GM19372 (cell line): ENCODE measurements around the gene GRAMD2B.
A peak's percentile ranks its signal among the peaks of the same experiment; 100 is the strongest.
"Not testable (repeated sequence)": the region's sequence is repeated elsewhere in the genome, so short reads cannot be mapped to it uniquely, and the experiment has no call there.

ENCODE experiments used
- ATAC-seq: cut with Tn5 transposase; IDR thresholded peaks from one replicate; pipeline ENCODE4 v1.9.1; 2021; ENCODE audit warnings: mild to moderate bottlenecking, low read depth, moderate library complexity; ENCODE audit not compliant: unreplicated experiment

Gene GRAMD2B

DNA sequence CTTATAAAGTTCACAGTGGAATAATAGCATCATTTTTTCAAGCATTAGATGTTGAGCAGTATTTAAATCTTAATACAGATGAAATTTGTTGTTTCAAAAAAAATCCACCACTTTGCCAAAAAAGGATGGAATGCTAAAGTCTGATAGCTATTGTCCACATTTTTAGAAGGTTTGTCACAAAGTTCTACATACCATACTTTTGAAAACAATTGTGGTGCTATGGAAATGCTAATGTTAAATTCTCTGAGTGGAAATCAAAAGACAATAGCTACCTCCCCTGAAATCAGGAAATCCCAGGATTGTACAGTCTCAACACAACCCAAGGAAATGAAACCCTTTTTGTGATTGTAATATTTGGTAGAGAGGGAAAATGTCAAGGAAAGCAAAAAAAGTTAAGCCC, 19.3 kb upstream of the GRAMD2B start:
- ATAC-seq: no peak

DNA sequence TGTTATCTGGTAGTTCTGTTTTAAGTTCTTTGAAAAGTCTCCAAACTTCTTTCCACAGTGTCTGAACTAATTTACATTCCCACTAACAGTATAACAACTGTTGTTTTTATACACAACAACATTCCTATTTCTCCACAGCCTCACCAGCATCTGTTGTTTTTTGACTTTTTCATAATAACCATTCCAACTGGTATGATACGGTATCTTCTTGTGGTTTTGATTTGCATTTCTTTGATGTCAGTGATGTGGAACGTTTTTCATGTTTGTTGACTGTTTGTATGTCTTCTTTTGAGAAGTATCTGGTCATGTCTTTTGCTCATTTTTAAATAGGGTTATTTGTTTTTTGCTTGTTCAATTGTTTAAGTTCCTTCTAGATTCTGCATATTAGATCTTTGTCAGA, 12.6 kb upstream of the GRAMD2B start:
- no peak for ATAC-seq

DNA sequence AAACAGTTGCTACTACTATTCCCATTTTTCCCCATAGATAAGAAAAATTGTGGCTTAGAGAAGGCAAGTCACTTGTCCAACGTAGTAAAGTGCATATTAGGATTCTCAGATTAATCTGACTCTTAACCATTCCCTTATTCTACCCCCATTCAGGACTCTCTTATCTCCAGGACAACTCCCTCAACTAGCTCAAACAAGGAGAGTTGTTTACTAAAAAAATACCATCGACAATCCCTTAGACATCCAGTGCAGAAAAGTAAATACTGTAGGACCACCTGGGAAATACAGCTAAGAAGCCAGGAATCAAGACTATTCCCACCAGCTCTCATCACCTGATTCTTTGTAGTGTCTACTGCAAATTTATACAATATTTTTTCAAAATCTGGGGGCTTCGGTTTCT, 9.4 kb upstream of the GRAMD2B start:
- no peak for ATAC-seq

DNA sequence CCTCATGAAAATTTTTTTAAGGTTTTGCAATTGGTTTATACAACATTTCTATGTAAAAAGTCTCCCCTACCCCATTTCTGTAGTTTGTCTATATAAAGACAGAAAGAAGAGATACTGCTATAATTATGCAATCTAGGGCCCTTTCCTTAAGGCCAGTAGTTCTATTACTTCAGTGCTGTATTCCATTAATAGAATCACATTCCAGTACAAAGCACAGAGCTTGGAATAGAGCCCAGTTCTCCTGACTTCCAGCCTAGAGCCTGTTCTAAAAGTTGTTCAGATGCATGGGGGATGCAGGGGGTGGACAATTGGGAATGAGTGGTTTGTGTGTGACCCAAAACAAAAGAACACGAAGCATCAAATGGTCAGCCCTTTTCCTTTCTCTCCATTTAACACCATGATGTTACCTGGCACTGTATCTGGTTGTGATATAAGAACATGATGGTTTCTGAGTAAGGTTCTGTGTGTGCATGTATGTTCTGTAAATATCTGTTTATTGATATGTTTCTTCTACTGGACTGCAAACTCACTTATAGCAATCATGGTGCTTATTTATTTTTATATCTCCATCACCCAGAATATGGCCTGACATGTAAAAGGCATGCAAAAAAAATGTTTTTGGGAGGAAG, 8.2 kb upstream of the GRAMD2B start:
- no peak for ATAC-seq

DNA sequence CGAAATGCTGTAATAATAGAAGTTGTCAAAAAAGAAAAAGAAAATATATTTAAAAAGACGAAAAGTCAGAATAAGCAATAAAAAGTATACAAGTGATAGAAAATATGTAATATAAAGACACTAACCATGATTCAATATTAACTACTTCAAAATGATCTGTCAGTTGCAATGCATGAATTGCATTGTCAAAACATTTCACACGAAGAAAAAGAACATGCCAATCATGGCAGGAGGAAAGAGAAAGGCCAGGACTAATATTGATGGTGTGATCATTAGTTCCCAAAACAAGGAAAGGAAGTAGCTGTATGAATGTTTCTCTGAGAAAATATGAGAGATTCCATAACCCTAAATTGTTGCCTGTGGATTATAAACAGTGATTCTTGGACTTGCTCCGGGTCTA, 7.4 kb upstream of the GRAMD2B start:
- ATAC-seq: no peak

DNA sequence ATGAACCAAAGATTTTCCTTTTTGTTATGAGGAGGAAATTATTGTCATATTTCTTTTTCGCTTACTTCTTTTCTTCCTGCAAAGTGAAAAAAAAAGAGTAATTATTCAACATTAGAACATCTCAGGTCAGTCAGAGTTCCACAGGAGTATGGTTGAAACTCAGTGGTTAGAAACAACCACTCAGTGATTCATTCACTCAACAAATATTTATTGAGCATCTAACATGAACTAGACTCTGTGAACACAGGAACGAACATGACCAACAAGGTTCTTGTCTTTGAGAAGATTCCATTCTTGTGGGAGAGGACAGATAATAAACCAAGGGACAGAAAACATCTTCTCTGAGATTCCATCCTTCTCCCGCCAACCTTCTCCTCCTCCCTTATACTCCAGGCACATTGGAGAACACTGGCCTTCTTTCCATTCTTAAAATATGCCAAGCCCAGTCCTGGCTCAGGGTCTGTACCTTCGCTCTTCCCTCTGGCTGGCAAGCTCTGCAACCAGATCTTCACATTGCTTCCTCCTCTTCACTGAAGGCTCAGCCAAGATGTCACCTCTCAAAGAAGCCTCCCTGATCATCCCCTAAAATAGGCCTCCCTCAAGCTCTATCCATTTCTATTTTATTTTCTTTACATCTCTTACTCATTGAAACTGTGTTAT, 6.8 kb upstream of the GRAMD2B start:
- ATAC-seq: no peak

DNA sequence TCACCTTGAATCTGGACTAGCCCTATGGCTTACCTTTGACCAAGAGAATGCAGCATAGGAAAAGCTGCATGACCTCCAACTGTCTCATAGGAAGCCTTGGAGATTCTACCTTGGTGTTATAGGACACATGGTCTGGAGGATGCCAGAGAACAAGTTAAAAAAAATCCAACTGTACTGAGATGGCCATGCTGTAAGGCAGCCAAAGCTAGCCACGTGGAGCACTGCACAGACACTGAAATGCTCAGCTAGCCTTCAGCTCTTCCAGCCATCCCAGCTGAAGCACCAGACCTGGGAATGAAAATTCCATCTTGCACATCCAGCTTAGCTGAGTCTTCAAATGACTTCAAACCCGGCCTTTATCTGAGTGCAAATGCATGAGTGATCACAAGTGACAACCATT, 6.0 kb upstream of the GRAMD2B start:
- no peak for ATAC-seq

DNA sequence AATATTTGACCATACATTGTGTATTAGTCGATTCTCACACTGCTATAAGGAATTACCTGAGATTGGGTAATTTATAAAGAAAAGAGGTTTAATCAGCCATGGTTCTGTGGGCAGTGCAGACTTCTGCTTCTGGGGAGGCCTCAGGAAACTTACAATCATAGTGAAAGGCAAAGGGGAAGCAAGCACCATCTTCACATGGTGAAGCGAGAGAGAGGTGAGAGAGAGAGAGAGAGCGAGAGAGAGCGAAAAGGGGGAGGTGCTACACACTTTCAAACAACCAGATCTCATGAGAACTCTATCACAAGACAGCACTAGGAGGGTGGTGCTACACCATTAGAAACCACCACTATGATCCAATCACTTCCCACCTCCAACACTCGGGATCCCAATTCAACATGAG, 4.1 kb upstream of the GRAMD2B start:
- ATAC-seq: no peak

DNA sequence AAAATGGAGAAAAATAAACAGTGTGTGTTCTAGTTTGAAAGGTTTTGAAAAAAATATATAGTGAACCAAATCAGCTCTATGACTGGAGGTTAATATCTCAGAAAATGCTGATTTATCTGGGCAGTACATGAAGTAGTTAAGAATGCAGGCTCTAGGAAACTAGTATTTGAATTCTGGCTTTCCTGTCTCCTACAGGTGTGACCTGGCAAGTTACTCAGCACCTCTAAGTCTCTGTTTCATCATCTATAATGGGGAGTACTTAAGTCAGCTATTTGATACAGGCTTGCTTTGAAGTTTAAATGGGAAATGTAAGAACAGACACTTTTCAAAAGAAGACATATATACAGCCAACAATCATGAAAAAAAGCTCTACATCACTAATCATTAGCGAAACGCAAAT, 5.2 kb downstream of the GRAMD2B start:
- no peak for ATAC-seq

DNA sequence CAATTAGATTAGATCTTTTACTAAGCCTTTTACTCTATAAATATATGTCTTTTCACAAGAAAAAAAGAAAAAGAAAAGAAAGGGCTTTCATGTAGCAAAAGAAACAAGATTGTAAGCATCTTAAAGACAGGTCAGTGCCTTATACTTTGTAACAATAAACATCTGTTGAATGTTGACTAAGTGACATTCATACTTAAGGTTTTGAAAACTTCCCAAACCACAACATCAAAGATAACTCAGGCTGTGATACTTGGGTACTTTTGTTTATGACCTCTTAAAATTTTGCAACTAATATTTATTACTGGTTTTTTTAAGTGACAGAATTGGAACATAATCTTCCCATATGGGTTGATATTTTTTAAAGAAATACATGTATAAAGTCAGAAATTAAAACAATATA, 7.4 kb downstream of the GRAMD2B start:
- no peak for ATAC-seq

DNA sequence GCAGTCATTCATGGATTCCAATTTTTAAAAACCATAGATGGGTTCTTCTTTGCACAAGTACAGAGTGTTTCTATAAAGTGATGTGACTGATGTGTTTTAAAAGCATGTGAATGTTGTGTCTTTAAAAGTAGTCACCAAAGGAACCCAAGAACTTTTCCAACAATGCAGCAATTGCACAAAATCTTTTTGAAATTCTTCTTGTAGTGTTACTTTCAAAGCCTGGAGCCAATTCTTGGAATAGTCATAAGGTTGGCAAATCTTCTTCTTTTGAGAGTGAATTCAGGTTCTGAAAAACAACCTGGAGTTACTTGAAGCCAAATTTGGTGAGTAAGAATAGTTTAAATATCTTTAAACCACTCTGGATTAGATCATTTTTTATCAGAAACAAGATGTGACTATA, 10.5 kb downstream of the GRAMD2B start:
- ATAC-seq: no peak

DNA sequence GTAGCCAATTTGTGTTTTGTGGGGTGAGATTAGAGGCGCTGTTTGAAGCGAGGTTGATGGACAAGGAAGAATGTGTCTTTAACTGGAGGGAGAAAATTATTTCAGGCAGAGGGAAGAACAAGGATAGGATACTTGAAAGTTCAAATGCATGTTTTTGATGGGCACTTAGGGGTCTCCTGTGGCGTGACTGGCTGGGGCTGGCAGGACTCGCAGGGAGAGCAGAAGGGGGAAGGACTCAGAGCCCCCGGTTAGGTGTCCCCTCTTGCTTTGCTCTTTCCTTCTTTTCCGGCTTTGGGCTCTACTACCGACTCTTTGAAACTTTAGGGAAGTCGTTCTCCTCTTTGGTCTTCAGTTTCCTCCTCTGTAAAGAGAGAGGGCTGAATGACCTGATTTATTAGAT, 12.1 kb downstream of the GRAMD2B start:
- no peak for ATAC-seq

DNA sequence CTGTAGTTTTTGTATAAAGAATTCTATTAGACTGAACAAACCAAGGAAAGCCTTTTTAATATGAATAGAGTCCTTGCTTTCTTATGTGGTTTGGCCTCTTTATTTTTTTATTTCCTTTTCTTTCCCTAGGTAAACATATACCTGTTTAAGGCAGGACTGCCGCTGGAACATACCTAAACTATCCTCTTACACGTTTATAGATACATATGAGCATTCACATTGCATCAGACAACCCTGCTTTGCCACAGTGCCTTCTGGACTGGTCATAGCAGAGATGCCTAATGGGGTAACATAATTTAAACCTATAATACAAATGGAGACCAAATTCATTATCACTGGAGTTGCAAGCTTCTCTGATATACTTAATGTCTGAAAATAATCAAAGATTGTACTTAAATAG, 12.5 kb downstream of the GRAMD2B start:
- ATAC-seq: no peak

DNA sequence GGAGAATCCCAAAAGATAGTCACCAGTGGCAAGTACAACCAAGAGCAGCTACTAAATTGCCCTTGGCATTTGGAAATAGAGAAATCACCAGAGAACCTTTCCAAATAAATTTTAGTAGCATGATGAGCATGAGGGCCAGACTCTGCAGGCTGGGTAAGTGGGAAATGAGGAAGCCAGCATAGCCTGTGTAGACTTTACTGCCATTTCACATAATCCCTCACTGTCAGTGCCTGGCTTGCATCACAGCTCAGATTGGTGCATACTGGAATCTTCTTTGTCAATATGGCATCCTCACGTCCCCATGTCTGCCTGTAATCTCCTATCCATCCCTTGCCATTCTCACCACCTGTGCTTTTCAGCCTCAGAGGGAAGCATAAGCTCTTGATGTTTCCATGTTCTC, 14.5 kb downstream of the GRAMD2B start:
- peak; percentile 7 for ATAC-seq

DNA sequence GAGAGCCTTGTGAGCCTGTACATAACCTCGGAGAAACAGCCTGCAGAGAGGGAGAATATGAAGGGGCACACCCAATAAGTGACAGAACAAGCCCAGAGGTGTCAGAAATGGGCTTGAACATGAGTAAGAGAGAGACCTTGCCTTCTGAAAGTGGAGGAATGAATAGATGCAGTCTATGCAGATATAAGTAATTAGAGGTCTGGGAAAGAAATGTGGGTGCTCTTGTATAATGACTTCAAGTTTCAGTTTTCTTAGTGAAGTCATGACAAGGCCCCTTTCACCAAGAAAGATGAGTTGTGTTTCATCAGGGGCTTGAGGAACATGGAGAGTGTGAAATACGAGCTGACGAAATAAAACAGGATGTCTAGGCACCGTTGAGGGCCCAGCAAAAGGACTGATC, 15.1 kb downstream of the GRAMD2B start:
- peak; percentile 77 for ATAC-seq

DNA sequence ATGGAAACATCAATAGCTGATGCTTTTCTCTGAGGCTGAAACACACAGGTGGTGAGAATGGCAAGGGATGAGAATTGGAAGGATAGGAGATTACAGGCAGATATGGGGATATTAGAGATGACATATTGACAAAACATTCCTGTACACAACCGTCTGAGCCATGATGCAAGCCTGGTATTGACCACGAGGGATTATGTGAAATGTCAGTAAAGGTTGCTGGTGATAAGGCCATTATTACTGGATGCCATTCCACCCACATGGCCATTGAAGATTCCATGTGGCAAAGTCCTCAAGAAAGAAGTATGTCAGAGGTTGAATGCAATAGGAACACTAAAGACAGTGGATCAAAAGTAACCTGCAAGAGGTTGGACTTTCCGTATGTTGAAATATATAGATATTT, 15.7 kb downstream of the GRAMD2B start:
- no peak for ATAC-seq

DNA sequence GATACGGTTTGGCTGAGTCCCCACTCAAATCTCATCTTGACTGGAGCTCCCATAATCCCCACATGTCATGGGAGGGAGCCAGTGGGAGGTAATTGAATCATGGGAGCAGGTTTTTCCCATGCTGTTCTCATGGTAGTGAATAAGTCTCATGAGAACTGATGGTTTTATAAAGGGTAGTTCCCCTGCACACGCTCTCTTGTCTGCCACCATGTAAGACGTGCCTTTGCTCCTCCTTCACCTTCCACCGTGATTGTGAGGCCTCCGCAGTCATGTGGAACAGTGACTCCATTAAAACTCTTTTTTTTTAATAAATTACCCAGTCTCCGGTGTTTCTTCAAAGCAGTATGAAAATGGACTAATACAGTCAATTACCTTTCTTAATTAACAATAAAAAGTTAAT, 16.5 kb downstream of the GRAMD2B start:
- not testable (repeated sequence) for ATAC-seq

DNA sequence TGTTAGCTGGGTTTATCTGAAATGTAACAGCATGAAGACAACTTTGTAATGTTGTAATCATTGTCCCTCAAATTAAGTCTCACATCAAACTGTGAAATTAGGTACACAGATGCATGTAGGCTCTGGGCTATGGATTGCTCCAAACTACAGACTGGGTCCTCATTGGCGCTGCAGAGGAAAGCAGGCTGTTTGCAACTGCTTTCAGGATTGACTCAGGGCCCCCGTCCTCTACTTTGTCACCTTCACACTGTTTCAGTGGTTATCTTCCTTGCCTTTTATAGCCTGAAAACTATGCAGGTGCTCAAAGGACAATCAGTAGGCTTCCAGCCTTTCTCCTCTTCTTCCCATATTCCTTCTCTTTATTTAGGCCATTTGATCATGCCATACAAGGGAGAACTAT, 18.0 kb downstream of the GRAMD2B start:
- ATAC-seq: no peak

DNA sequence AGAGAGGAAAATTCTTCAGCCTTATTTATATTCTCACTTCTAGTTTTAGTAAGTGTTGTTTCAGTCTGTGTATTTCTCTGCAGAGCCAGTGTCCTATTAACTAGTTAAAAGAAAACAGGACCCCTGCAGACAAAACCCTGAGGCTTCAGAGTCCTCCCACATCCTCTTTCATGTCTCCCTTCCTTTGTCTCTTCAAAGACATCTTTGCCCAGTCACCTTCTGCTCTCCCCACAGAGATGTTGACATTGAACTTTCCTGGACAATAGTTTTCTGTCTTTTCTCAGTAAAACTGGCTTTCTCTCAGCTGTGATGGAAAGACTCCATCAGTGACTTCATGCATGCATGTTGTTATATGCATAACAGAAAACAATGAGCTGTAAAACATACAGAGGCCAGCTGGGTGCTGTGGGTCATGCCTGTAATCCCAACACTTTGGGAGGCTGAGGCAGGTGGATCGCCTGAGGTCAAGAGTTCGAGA, 20.2 kb downstream of the GRAMD2B start:
- ATAC-seq: peak; percentile 83

DNA sequence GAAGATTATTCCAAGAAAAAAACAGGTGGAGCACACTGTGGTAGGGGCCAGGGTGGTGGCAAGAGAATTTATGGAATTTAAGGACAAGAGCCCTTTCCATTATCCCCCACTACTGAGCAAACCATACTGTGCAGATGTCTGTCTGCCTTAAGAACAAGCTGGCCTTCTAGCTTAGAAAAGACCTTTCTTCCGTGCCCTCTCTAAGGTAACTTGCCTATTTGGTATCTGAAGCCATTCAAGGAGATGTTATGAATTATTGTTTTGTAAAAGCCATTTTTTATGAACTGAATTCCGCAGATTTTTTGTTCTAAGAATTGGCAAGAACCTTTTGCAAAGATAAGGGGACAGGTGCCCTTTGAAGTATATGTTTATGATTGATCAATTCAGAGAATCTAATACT, 20.9 kb downstream of the GRAMD2B start:
- no peak for ATAC-seq

DNA sequence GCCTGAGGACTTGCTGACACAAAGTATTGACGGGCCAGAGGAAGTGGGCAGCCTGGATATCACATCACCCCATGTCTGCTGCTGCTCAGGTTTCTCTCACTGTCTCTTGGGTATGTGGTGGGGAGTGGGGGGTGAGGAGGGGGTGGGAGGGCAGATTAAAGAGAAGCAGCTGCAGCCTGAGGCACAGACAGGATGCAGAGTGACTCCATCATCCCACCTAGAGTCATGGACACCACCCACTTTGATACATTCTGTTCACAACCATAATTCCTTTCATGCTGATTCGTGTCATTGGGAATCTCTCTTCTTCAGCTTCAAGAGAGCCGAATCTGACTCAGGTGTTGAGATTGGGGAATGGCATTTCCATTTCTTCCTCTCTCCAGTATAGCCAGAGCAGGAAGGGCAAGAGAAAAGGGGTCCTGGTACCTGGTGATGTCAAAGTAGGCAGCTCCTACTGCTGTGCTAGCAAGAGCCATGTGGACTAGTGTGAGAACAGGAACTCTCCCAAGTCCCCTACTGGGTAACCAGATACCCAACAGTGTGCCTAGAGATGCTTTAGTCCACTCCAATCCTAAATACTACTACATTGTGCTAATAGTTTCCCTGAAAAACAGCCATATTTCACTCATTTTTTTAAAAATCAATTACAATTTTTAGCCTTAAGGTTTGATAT, 22.4 kb downstream of the GRAMD2B start:
- no peak for ATAC-seq
